ENCODE data around the gene GOLPH3. TPM values are rescaled to one million over a fixed set of nuclear protein-coding genes. Genes with fewer than 3 reads are reported as not detected.

GOLPH3 gene
- total and polyA plus RNA-seq, 2 experiments from 2014 or later = 68.5 to 96.1 TPM

DNA sequence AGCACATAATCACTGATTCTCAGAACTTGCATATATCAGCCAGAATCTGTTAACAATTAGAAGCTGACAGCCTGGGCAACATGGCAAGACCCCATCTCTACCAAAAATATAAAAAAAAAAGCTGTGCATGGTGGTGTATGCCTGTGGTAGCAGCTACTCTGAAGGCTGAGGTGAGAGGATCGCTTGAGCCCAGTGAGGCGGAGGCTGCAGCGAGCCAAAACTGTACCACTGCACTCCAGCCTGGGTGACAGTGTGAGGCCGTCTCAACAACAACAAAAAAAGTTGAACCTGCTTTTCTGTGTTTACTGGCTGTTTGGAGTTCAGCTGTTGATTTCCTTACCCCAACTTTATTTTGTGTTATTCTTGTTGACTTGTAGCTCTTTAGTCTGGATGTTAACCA is 66.8 kb downstream of the GOLPH3 start:
- H3K4me3 ChIP-seq = no peak overlapping the region
- peaks cover 37% of the 10 kb centered on the region for H3K36me3 ChIP-seq (ENCODE audit: insufficient read depth)
- ATAC-seq = no peak
- no peaks in the 10 kb centered on the region for H3K4me1 ChIP-seq (ENCODE audit: insufficient read depth)
- no peaks in the 10 kb centered on the region for H3K27me3 ChIP-seq (ENCODE audit: insufficient read depth)
- Mint-ChIP-seq H3K36me3 (ENCODE audit: low read depth) (peaks cover 84% of the 10 kb centered on the region), H3K27ac (no peak overlapping the region), H3K4me3 (no peak overlapping the region), H3K27me3 (ENCODE audit: insufficient read depth, low read depth, poor library complexity) (no peaks in the 10 kb centered on the region), H3K4me1 (no peaks in the 10 kb centered on the region), H3K9me3 (peaks cover 4% of the 10 kb centered on the region; the same call in 2 of the 3 replicates)
- no peak overlapping the region for H3K4me2 ChIP-seq
- no peak overlapping the region for H2AFZ ChIP-seq
- peaks cover 18% of the 10 kb centered on the region; the same call in 1 of the 2 replicates for H4K20me1 ChIP-seq (replicated peaks; ENCODE audit: insufficient read depth)
- no peaks in the 10 kb centered on the region for H3K9me2 ChIP-seq (ENCODE audit: insufficient read depth)
- 0 out of 2 replicates have a peak, but pooled peaks cover 3% of the 10 kb centered on the region for H3K79me2 ChIP-seq (replicated peaks; ENCODE audit: insufficient read depth)
- 0 out of 2 replicates have a peak, but pooled peaks cover 3% of the 10 kb centered on the region for H3F3A ChIP-seq (replicated peaks; ENCODE audit: low read depth)
- TF ChIP-seq ZNF331 (CRISPR knock-in tag; IDR thresholded peaks at IDR 0.05; ENCODE audit: low read depth) = no peak
- no peak for TF ChIP-seq ZNF114 (CRISPR knock-in tag; IDR thresholded peaks at IDR 0.05)
- TF ChIP-seq POLR2AphosphoS5 (IDR thresholded peaks at IDR 0.05; ENCODE audit: low read depth) = no peak
- TF ChIP-seq EZH2 (IDR thresholded peaks at IDR 0.05; ENCODE audit: low read depth, unreplicated experiment) = no peak
- TF ChIP-seq, protein P1, sequence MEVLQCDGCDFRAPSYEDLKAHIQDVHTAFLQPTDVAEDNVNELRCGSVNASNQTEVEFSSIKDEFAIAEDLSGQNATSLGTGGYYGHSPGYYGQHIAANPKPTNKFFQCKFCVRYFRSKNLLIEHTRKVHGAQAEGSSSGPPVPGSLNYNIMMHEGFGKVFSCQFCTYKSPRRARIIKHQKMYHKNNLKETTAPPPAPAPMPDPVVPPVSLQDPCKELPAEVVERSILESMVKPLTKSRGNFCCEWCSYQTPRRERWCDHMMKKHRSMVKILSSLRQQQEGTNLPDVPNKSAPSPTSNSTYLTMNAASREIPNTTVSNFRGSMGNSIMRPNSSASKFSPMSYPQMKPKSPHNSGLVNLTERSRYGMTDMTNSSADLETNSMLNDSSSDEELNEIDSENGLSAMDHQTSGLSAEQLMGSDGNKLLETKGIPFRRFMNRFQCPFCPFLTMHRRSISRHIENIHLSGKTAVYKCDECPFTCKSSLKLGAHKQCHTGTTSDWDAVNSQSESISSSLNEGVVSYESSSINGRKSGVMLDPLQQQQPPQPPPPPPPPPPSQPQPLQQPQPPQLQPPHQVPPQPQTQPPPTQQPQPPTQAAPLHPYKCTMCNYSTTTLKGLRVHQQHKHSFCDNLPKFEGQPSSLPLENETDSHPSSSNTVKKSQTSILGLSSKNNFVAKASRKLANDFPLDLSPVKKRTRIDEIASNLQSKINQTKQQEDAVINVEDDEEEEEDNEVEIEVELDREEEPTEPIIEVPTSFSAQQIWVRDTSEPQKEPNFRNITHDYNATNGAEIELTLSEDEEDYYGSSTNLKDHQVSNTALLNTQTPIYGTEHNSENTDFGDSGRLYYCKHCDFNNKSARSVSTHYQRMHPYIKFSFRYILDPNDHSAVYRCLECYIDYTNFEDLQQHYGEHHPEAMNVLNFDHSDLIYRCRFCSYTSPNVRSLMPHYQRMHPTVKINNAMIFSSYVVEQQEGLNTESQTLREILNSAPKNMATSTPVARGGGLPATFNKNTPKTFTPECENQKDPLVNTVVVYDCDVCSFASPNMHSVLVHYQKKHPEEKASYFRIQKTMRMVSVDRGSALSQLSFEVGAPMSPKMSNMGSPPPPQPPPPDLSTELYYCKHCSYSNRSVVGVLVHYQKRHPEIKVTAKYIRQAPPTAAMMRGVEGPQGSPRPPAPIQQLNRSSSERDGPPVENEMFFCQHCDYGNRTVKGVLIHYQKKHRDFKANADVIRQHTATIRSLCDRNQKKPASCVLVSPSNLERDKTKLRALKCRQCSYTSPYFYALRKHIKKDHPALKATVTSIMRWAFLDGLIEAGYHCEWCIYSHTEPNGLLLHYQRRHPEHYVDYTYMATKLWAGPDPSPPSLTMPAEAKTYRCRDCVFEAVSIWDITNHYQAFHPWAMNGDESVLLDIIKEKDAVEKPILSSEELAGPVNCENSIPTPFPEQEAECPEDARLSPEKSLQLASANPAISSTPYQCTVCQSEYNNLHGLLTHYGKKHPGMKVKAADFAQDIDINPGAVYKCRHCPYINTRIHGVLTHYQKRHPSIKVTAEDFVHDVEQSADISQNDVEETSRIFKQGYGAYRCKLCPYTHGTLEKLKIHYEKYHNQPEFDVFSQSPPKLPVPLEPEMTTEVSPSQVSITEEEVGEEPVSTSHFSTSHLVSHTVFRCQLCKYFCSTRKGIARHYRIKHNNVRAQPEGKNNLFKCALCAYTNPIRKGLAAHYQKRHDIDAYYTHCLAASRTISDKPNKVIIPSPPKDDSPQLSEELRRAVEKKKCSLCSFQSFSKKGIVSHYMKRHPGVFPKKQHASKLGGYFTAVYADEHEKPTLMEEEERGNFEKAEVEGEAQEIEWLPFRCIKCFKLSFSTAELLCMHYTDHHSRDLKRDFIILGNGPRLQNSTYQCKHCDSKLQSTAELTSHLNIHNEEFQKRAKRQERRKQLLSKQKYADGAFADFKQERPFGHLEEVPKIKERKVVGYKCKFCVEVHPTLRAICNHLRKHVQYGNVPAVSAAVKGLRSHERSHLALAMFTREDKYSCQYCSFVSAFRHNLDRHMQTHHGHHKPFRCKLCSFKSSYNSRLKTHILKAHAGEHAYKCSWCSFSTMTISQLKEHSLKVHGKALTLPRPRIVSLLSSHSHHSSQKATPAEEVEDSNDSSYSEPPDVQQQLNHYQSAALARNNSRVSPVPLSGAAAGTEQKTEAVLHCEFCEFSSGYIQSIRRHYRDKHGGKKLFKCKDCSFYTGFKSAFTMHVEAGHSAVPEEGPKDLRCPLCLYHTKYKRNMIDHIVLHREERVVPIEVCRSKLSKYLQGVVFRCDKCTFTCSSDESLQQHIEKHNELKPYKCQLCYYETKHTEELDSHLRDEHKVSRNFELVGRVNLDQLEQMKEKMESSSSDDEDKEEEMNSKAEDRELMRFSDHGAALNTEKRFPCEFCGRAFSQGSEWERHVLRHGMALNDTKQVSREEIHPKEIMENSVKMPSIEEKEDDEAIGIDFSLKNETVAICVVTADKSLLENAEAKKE (CRISPR knock-in tag; IDR thresholded peaks at IDR 0.05) = no peak
- TF ChIP-seq STAT1 (IDR thresholded peaks at IDR 0.05; ENCODE audit: unreplicated experiment) = no peak
- no peak for TF ChIP-seq CTCF (conservative IDR thresholded peaks at IDR 0.05; ENCODE audit: low read depth in 2 of 2)
- TF ChIP-seq, protein P2, sequence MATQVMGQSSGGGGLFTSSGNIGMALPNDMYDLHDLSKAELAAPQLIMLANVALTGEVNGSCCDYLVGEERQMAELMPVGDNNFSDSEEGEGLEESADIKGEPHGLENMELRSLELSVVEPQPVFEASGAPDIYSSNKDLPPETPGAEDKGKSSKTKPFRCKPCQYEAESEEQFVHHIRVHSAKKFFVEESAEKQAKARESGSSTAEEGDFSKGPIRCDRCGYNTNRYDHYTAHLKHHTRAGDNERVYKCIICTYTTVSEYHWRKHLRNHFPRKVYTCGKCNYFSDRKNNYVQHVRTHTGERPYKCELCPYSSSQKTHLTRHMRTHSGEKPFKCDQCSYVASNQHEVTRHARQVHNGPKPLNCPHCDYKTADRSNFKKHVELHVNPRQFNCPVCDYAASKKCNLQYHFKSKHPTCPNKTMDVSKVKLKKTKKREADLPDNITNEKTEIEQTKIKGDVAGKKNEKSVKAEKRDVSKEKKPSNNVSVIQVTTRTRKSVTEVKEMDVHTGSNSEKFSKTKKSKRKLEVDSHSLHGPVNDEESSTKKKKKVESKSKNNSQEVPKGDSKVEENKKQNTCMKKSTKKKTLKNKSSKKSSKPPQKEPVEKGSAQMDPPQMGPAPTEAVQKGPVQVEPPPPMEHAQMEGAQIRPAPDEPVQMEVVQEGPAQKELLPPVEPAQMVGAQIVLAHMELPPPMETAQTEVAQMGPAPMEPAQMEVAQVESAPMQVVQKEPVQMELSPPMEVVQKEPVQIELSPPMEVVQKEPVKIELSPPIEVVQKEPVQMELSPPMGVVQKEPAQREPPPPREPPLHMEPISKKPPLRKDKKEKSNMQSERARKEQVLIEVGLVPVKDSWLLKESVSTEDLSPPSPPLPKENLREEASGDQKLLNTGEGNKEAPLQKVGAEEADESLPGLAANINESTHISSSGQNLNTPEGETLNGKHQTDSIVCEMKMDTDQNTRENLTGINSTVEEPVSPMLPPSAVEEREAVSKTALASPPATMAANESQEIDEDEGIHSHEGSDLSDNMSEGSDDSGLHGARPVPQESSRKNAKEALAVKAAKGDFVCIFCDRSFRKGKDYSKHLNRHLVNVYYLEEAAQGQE (IDR thresholded peaks at IDR 0.05; ENCODE audit: unreplicated experiment) = no peak
- TF ChIP-seq EZH2phosphoT487 (IDR thresholded peaks at IDR 0.05; ENCODE audit: unreplicated experiment) = no peak
- TF ChIP-seq NANOG (IDR thresholded peaks at IDR 0.05; ENCODE audit: borderline replicate concordance) = no peak
- TF ChIP-seq ETS1 (IDR thresholded peaks at IDR 0.05) = no peak
- TF ChIP-seq JUNB (IDR thresholded peaks at IDR 0.05; ENCODE audit: unreplicated experiment) = no peak
- no peak for DNase-seq (ENCODE audit: low spot score)
- H3K27ac ChIP-seq (ENCODE audit: low read depth) = no peak overlapping the region

All from GM23338 (cell line).